Fibroblast of lung (primary cell): ENCODE results near the gene RRP12. TPM values are rescaled to one million over a fixed set of nuclear protein-coding genes. Genes with fewer than 3 reads are reported as not detected.
"Not testable (repeated sequence)": the region's sequence is repeated elsewhere in the genome, so short reads cannot be mapped to it uniquely, and the experiment has no call there.

Experiments
- DNase-seq, 2 donors: peaks; one replicate each; pipeline versions ENCODE4 v3.0.0 to v3.0.0-alpha.2; 2010; ENCODE audit warnings: low read depth in 2 of 2
- H2AFZ ChIP-seq: 2 replicates; pipeline ENCODE4 v1.5.1; 2012; ENCODE audit warnings: low read length, control low read depth, inconsistent platforms
- H3K27ac ChIP-seq: 2 replicates; pipeline ENCODE4 v1.5.1; 2011; ENCODE audit warnings: low read length, control low read depth; ENCODE audit not compliant: insufficient read depth
- H3K27me3 ChIP-seq: 2 replicates; pipeline ENCODE4 v1.5.1; 2011; ENCODE audit warnings: mild to moderate bottlenecking, low read length; ENCODE audit not compliant: control insufficient read depth, insufficient read depth
- H3K36me3 ChIP-seq: 2 replicates; pipeline ENCODE4 v1.5.1; 2011; ENCODE audit warnings: low read length; ENCODE audit not compliant: control insufficient read depth, insufficient read depth
- H3K4me1 ChIP-seq: 2 replicates; pipeline ENCODE4 v1.5.1; 2011; ENCODE audit warnings: low read length; ENCODE audit not compliant: control insufficient read depth, insufficient read depth; ENCODE audit errors: extremely low read depth
- H3K4me2 ChIP-seq: 2 replicates; pipeline ENCODE4 v1.5.1; 2011; ENCODE audit warnings: low read length, control low read depth; ENCODE audit not compliant: insufficient read depth; ENCODE audit errors: extremely low read depth
- H3K4me3 ChIP-seq, 4 experiments: fragments of 200-600 bp in 1 of 4; sonication (generic) in 1 of 4; replicated peaks in 1 of 4; 2 replicates each; pipeline ENCODE4 v1.5.1; 2011 to 2016; ENCODE audit warnings: low read length in 4 of 4, low read depth in 3 of 4, mild to moderate bottlenecking in 3 of 4, control low read depth in 2 of 4, inconsistent platforms in 1 of 4, mixed read lengths in 1 of 4; ENCODE audit not compliant: insufficient read depth in 1 of 4; ENCODE audit errors: control extremely low read depth in 1 of 4
- H3K79me2 ChIP-seq: 2 replicates; pipeline ENCODE4 v1.5.1; 2012; ENCODE audit warnings: mild to moderate bottlenecking, low read length, inconsistent platforms; ENCODE audit not compliant: control insufficient read depth, insufficient read depth
- H3K9ac ChIP-seq: 2 replicates; pipeline ENCODE4 v1.5.1; 2011; ENCODE audit warnings: mild to moderate bottlenecking, low read length, control low read depth; ENCODE audit not compliant: insufficient read depth
- H3K9me3 ChIP-seq: 2 replicates; pipeline ENCODE4 v1.5.1; 2012; ENCODE audit warnings: low read depth, low read length; ENCODE audit not compliant: control insufficient read depth, insufficient read depth
- H4K20me1 ChIP-seq: 2 replicates; pipeline ENCODE4 v1.5.1; 2011; ENCODE audit warnings: low read length; ENCODE audit not compliant: control insufficient read depth, insufficient read depth; ENCODE audit errors: extremely low read depth
- CTCF ChIP-seq, 2 donors: IDR thresholded peaks in 1 of 2; conservative IDR thresholded peaks in 1 of 2; 1 replicate in 1 of 2; 2 replicates in 1 of 2; pipeline ENCODE4 v1.5.1; 2011 to 2012; ENCODE audit warnings: low read length in 2 of 2, control low read depth in 1 of 2, inconsistent platforms in 1 of 2, low read depth in 1 of 2, mild to moderate bottlenecking in 1 of 2
- EZH2 ChIP-seq: IDR thresholded peaks from 2 replicates; pipeline ENCODE4 v1.5.1; 2012; ENCODE audit warnings: low read length, control low read depth, mild to moderate bottlenecking; ENCODE audit errors: missing control alignments
- polyA plus RNA-seq, 2 donors: library from polyadenylated mRNA; depleted of rRNA in 1 of 2; stranded (reverse) in 1 of 2; unstranded in 1 of 2; fragments of >200 nt; gene quantifications; 2 replicates each; pipeline ENCODE4 v1.2.1, GENCODE V29; 2011 to 2012; ENCODE audit warnings: missing spikeins in 1 of 2
- total RNA-seq: library from RNA; depleted of rRNA; stranded (reverse); fragments of >200 nt; gene quantifications from 2 replicates; pipeline ENCODE4 v1.2.1, GENCODE V29; 2014

The RRP12 gene
- total and polyA plus RNA-seq, 2 donors (not counting 1 experiment from before 2014, with no cell fraction given), result 6.1 to 10.7 TPM

GRCh38 chr10:97347317-97347716 is 53.8 kb downstream of the RRP12 start:
- TF ChIP-seq CTCF (conservative IDR thresholded peaks at IDR 0.05 in 1 of 2, IDR thresholded peaks at IDR 0.05 in 1 of 2; ENCODE audit: low read depth in 1 of 2, low read length in 2 of 2) (no peak), EZH2 (no peak)
- no peaks in the 10 kb centered on the region for H3K9me3 ChIP-seq
- H3K4me1 ChIP-seq, result no peaks in the 10 kb centered on the region
- no peak overlapping the region for H2AFZ ChIP-seq
- H3K4me2 ChIP-seq, result no peak overlapping the region
- no peak overlapping the region for H3K9ac ChIP-seq
- H3K79me2 ChIP-seq, result no peaks in the 10 kb centered on the region
- DNase-seq, result no peak
- no peak overlapping the region for H3K27ac ChIP-seq
- H4K20me1 ChIP-seq, result no peaks in the 10 kb centered on the region
- H3K36me3 ChIP-seq, result no peaks in the 10 kb centered on the region
- no peaks in the 10 kb centered on the region for H3K27me3 ChIP-seq
- H3K4me3 ChIP-seq, result no peak overlapping the region

- not testable (repeated sequence) for H3K4me1 ChIP-seq, H3K4me2 ChIP-seq, H3K36me3 ChIP-seq, H3K27me3 ChIP-seq, H3K27ac ChIP-seq, H3K4me3 ChIP-seq, H3K9ac ChIP-seq, DNase-seq, H2AFZ ChIP-seq, H3K79me2 ChIP-seq, H3K9me3 ChIP-seq, H4K20me1 ChIP-seq
Observed at GRCh38 chr10:97343664-97344063, 57.5 kb downstream of the RRP12 start.

- Histone ChIP-seq H2AFZ (no peak overlapping the region), H3K27me3 (peaks cover 10% of the 10 kb centered on the region), H4K20me1 (no peaks in the 10 kb centered on the region), H3K27ac (no peak overlapping the region), H3K9ac (no peak overlapping the region), H3K36me3 (no peaks in the 10 kb centered on the region), H3K79me2 (no peaks in the 10 kb centered on the region), H3K4me1 (no peaks in the 10 kb centered on the region), H3K9me3 (no peaks in the 10 kb centered on the region), H3K4me2 (no peak overlapping the region), H3K4me3 (no peak overlapping the region)
- DNase-seq, result no peak
- TF ChIP-seq CTCF (conservative IDR thresholded peaks at IDR 0.05 in 1 of 2, IDR thresholded peaks at IDR 0.05 in 1 of 2; ENCODE audit: low read depth in 1 of 2, low read length in 2 of 2) (no peak), EZH2 (no peak)
Observed at GRCh38 chr10:97341416-97341815, 59.7 kb downstream of the RRP12 start.
